GM04503 (cell line): Measurements from ENCODE around the gene MAD2L1.
"Not testable (repeated sequence)": the region's sequence is repeated elsewhere in the genome, so short reads cannot be mapped to it uniquely, and the experiment has no call there.

Experiments used
- DNase-seq: peaks from one replicate; pipeline ENCODE4 v3.0.0-alpha.2; 2012; ENCODE audit warnings: low read depth

MAD2L1 gene

DNA sequence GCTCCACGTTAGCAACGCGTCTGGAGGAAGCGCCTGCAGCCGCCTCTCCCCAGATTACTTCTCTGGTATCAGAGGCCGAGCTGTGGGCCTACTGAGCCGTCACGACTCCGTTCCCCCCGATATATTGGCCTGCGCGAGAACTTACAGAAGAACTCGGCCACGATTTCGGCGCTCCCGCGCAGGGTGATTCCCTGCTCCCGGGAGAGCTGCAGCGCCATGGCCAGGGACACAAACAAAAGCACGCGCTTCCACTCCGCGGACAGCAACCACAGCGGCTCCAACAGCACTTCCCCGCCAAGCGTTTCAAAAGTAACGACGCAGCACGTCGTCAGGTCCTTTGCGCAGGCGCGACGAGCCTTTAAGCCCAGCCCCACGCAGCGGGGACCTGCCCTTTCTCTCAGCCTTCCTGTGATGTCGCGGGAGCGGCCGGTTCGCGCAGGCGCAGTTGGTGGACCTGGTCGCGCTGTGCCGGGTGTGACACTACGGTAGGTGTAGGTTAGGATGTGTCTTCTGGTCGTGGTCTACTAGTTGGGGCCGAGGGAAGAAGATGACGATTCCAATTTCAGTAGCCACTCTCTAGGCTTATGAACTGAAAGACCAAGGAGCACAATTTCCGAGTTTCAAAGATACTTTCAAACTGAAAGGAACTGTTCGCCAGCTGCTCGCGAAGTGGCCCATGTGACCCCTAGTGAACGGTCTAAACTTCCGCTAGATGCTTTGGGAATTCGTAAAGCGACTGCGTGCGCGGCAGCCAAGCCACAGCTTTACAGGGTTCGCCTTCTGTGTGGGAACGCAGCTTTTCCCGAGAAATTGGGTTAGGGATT, at the start of gene MAD2L1:
Gene MAD2L1 (minus strand): TSS at position 332 of the 824 bp plus-strand sequence. CDS start 114 bp downstream, at position 218.
- DNase-seq, result peak; percentile 84

GRCh38 chr4:120111745-120112144, 45.1 kb upstream of the MAD2L1 start:
- DNase-seq, result no peak

DNA sequence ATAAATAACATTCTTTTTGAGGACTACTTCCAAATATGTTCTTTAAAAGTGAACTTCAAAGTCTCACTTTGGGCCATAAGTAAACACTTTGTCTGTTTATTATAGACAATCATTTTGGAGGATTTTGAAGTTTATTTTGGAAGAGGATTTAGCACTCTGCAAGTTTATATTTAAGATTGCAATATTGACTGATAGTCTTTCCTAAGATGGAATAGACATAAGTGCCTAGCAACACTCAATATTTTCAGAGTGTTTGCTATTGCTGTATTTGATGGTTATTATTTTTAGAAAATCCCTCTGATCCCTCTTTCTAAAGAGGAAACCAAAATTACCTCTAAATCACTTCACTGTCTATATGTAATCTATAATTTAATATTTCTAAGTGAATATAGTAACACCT, 42.8 kb upstream of the MAD2L1 start:
- DNase-seq, result no peak

DNA sequence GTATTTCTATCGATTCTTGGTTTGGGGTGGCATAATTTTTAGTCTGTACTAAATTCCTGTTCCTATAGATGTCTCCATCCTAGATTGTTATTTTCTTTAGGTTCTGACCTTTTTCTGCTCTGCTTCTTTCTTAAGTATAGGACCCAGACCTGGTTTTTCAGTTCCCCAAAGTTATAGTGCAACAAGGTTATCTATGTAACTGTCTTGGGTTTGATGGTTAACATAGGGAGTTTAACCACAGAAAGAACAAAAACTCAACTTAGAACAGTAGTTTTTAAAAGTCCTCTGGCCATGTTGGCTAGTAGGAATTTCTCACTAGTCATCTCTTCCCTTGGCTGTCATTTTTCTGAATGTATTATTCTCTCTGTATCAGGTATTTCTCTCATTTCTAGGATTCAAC, 38.8 kb upstream of the MAD2L1 start:
- no peak for DNase-seq

DNA sequence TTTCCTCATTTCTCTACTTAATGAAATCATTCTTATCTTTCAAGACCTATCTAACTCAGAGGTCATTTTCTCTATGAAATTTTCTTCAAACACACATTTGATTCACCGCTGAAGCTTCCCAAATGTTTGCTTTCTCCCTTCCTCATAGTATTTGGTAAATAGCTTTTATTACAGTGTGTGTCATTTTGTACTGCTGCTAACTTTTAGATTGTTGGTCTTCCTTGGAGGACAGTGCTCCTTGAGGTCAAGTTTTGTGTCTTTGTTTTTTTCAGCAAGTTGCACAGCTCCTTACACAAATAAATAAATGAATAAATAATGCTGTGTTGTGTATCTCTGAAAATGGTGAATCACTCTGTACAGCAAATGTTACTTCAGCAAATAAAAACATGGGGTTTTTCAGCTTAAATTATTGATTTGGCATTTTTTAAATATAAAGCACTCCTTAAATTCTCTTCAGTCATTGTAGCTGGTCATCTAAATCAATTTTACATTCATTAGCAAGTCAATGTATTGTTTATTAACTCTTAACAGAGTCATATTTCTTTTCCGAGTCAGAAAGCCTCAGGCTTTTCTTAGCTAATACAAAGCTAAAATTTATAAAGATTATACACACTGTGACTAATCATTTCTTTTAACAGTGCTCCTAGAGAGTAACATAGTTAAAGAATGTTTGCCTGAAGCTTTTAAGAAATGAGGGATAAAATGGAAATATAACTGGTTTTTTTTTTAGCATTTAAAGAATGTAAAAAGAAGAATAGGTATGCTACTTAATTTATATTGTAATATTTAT, 30.1 kb upstream of the MAD2L1 start:
- no peak for DNase-seq

- no peak for DNase-seq
Measured at GRCh38 chr4:120088507-120088906, 21.9 kb upstream of the MAD2L1 start.

DNA sequence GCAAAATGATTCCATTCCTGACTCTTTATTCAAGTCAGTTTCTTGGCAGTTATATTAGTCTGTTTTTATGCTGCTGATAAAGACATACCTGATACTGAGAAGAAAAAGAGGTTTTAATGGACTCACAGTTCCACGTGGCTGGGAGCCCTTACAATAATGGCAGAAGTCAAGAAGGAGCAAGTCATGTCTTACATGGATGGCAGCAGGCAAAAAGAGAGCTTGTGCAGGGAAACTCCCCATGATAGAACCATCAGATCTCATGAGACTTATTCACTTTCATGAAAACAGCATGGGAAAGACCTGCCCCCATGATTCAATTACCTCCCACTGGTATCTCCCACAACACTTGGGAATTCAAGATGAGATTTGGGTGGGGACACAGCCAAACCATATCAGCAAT, 21.4 kb upstream of the MAD2L1 start:
- not testable (repeated sequence) for DNase-seq

GRCh38 chr4:120085705-120086104, 19.1 kb upstream of the MAD2L1 start:
- no peak for DNase-seq

DNA sequence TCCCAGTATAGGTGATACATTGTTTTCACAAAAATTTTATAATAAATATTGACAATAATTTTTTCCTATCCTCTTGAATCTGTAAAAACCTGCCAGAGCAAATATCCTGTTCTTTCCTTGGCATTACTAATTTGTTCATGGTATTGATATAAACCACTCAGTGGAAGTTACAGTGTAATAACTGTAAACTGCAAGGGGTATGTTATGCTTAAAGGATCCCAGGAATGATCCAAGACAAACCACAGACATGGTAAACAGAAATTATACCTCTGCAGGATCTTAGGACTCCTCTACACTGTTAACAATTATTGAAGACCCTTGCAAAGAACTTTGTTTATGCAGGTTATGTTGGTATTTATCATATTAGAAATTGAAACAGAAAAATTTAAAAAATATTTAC, 17.7 kb upstream of the MAD2L1 start:
- no peak for DNase-seq

- no peak for DNase-seq
Measured at GRCh38 chr4:120083152-120083551, 16.5 kb upstream of the MAD2L1 start.

DNA sequence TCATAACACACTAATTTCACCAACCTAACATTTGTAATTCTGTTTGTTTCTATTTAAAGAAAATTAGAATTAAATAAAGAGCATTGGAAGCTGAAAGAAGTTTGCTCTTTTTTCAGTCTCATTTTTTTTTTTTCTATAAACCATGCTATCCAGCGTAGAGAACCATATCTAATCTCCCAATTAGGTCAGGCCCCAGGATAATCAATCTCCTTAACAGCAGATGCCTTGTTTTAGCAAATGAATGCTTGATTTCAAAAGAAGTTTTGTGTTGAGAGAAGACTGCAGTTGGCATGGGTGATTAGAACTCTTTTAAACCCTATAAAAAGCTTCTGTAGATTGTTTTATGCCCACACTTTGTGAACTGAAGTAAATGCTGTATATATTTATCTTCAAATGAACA, 15.6 kb upstream of the MAD2L1 start:
- DNase-seq, result no peak

DNA sequence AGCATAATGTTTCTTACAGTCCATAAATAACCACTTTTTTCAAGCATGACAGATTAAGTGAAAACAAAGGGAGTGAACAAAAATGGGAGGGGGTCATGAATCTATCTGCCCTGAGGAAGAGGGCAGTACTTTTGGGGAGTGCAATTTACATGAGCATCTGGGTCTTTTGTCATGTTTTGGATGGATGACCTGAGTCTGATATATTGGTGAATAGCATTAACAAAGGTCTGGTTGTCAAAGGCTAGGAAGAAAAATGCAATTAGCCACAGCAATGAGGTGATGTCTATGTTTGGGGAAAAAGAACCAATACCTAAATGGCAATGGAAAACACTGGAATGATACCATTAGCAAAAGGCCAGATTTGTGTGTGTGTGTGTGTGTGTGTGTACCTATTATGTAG, 15.1 kb upstream of the MAD2L1 start:
- DNase-seq, result no peak

- no peak for DNase-seq
Measured at GRCh38 chr4:120080533-120080932, 13.9 kb upstream of the MAD2L1 start.

DNA sequence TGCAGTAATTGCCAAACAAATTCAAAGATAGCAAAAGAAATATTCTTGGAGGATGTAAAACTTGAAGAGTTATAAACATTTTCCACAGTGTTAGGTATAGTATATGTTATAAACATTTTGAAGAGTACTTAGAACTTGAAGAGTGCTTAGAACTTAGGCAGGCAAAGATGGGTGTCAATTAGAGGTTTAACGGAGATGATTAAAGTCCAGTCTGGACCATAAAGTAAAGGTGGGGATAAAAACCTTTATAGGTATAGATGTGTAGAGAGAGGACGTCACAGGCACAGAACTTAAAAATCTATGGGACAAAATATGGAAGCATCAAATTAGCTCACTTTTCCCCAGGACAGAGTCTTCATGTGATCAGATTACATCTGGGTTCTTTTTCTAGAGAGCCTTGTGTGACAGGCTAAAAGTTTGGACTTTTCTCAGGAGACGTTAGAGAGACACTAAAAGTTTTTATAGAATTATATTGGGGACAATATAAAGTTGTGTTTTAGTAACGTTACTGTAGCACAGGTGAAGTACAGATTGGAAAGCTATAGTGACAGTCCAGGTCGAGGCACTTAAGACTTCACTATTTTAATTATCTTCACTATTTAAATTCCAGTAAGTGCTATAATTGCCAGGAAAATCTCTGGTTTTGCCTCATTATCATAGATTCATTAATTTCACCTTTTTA, 13.3 kb upstream of the MAD2L1 start:
- no peak for DNase-seq

DNA sequence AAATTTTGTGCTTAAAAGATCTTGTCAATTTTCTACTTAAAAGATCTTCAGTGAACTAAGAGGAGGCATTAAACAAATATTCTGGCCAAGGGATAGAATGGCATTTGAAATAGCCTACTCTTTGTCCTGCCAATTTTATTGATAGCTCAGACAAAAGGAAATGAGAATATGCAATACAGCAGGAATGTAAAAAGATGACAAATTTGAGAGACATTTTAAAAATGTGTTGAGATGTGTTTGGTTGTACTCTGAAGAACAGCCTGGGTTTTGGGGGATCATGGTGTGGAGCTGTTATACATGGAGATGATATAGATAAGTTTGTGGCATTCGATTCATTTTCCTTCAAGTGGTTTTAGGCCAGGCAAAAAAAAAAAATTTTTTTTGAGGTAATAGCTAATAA, 11.6 kb upstream of the MAD2L1 start:
- DNase-seq, result no peak

GRCh38 chr4:120071192-120071795, 4.6 kb upstream of the MAD2L1 start:
- no peak for DNase-seq

GRCh38 chr4:120070196-120070595, 3.5 kb upstream of the MAD2L1 start:
- peak; percentile 18 for DNase-seq

GRCh38 chr4:120065974-120066516, 603 bp downstream of the MAD2L1 start:
- DNase-seq, result no peak

DNA sequence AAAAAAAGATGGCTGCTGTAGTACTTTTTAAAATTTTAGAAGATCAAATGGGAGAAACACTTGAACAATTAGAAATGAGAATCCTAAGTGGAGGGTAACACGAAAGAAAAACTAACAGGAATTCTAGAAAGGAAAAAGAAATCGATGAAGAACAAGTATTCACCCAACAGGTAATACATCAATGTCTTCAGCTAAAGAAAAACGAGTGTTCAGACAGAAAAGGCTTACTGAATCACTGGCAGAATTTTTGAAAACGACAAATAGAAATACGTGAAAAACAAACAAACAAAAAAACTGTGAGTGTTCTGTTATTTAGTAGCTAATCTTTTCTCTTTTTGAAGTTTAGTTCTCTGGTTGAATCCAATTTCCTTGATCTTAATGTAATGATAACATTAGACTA, 1.8 kb downstream of the MAD2L1 start:
- DNase-seq, result no peak

DNA sequence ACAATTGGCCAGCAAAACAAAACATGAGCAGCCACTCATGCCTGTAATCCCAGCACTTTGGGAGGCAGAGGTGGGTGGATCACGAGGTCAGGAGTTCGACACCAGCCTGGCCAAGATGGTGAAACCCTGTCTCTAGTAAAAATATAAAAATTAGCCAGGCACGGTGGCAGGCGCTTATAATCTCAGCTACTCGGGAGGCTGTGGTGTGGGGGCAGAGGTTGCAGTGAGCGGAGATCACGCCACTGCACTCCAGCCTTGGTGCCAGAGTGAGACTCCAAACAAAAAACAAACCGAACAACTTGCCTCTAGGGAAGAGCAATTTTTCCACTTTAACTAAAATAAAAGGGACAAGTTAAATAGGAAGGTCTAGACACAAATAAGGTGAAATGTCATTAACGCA, 2.9 kb downstream of the MAD2L1 start:
- not testable (repeated sequence) for DNase-seq

DNA sequence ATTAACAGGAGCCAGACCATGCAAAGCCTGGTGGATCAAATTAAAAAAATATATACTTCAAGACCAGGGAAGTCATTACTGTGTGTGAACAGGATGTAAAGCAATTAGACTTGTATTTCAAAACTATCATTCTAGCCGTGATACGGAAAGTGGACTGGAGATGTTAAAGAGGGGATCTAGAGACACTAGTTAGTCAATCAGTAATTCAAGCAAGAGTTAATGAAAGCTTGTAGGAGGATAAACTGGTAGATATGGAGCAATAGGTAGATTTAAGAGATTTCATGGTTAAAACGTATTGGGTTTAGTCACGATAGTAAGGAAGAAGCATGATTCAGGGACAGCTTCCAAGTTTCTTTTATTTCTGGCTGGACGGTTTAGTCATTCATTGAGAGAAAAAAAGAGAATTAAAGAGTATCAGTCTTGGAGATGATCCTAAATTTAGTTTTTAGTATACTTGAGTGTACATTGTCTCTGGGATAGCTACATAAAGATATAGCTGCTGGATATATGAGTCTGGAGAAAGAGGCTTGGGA, 3.9 kb downstream of the MAD2L1 start:
- DNase-seq, result no peak

DNA sequence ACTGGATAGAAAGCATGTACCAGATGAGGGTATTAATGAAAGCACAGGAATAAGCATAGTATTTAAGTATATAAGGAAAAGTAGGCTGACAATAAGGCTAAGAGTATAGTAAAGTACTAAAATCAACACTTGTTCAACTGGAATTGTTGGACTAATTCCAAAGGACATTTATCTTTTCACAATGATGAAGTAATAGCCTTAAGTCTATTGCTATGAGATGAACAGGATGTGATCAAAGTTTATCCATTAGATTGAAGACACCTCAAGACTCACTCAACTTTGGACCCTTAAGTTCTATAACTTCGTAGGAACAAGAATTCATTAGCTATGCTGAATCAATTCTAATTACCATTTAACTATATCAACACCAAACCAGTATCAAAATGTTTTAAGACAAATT, 7.6 kb downstream of the MAD2L1 start:
- DNase-seq, result no peak
